ENCODE results near the gene MRPL55.

MRPL55 gene

DNA sequence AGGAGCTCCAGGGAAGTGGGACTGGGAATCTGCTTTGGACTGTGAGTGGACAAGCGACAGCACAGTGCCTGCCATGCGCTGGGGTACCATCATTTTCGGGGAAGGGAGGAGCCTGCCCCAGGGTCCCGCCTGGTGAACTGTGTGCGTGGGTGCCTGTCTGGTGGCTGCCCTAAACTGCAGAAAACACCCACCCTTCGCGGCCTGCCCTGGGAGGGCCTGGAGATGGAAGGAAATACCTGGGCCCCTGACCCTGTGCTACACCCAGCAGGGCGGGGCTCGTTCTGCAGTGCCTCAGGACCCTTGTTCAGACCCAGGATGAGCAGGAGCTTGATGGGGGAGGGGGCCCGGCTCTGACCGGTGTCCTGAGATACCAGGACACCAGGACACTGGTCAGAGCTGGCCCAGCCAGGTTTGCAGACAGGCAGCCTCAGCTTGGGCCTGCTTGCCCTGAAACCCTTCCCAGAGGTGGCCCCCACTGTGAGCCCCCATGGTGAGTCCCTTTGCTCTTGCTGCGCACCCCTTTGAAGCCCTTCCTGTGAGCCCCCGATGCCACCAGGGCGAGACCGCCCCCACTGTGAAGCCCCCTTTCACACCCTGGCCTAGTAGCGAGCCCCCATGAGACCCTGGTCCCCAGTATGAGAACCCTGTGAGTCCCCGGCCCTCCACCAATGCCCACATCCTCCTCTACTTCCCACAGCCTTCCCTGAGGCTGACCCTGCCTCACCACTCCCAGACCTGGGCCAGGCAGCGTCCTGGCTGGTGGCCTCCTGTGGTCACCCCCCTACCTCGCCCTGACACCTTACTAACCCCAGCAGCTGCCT lies 43.2 kb upstream of the MRPL55 start:
- DNase-seq (ENCODE audit: insufficient read length) (no peak), FAIRE-seq (no peak)
- TF ChIP-seq POLR2AphosphoS5 (IDR thresholded peaks at IDR 0.05; ENCODE audit: low read depth, low read length) (no peak), POLR2A (IDR thresholded peaks at IDR 0.05; ENCODE audit: low read depth, low read length) (no peak), TAF1 (IDR thresholded peaks at IDR 0.05; ENCODE audit: borderline replicate concordance, low read depth, low read length) (no peak)

DNA sequence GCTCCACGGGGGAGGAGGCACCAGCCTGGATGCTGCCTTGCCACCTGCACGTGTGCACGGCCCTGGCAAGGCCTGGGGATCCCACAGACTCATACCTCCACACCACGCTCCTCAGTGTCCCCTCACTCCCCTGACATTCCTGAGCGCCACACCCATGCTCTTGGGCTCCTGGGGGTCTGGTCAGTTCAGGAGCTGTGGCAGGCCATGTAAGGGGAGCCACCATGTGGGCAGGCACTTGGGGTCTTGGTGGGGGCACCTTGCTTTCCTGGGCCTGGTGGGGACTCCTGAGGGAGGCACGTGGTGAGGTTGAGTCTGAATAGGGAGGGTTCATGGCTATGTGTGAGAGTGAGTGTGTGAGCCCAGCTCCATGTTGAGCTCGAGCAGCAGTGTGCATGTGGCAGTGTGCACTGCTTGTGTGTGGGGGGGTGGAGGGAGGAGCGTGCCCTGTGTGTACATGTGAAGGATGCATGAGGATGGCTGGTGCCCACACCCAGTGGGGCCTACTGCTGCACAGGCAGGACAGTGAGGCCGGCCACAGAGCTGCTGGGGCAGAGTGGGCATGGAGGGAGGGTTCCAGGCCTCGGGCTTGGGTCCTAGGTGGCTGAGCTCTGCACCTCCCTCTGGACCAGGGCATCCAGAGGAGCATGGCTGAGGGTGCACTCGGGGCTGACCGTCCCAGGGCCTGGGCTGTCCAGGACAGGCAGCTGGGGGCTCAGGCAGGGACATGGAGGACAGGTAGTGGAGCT lies 42.3 kb upstream of the MRPL55 start:
- DNase-seq (ENCODE audit: insufficient read length): no peak
- FAIRE-seq: no peak
- no peak for TF ChIP-seq TAF1 (IDR thresholded peaks at IDR 0.05; ENCODE audit: borderline replicate concordance, low read depth, low read length)
- no peak for TF ChIP-seq POLR2AphosphoS5 (IDR thresholded peaks at IDR 0.05; ENCODE audit: low read depth, low read length)
- TF ChIP-seq POLR2A (IDR thresholded peaks at IDR 0.05; ENCODE audit: low read depth, low read length): no peak

DNA sequence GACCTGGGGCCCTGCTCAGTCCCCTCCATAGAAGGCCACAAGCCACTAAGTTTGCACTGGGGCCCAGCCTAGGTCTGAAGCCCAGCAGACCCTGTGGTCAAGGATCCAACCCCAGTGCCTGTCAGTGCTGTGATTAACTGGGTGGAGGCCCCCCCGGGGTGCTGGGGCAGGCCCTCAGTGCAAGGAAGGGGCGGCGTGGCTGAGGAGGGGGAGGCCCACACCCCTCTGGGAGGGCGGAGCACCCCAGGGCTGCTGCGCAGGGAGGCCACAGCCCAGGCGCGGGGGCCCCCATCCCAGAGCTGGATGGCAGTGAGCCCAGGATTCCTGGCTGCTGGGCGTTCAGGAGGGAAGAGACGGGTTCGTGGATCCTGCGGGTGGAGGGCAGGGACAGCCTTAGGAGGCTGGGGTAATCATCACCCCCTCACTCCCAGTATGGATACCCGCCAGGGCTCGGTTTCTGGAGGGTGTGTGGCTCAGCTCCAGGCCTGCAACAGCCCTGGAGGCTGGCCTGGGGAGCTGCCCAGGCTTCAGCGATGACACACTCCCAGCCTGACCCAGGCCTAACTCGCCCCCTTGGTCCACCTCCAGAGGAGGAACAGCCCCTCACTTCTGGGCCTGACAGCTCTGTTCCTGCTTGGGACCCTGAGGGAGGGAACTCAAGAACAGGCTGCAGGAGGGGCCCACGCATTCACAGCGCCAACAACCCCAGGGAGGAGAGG lies 41.5 kb upstream of the MRPL55 start:
- DNase-seq (ENCODE audit: insufficient read length): no peak

GRCh38 chr1:228150120-228150460 lies 41.0 kb upstream of the MRPL55 start:
- TF ChIP-seq POLR2AphosphoS5 (IDR thresholded peaks at IDR 0.05; ENCODE audit: low read depth, low read length) (no peak; the same call in 1 of the 2 replicates), TAF1 (IDR thresholded peaks at IDR 0.05; ENCODE audit: borderline replicate concordance, low read depth, low read length) (no peak), POLR2A (IDR thresholded peaks at IDR 0.05; ENCODE audit: low read depth, low read length) (no peak)
- DNase-seq (ENCODE audit: insufficient read length): no peak
- FAIRE-seq: no peak

More for the DNA sequence above, 41.5 kb upstream of the MRPL55 start:
- TF ChIP-seq POLR2A (IDR thresholded peaks at IDR 0.05; ENCODE audit: low read depth, low read length): no peak
- no peak for TF ChIP-seq POLR2AphosphoS5 (IDR thresholded peaks at IDR 0.05; ENCODE audit: low read depth, low read length)
- TF ChIP-seq TAF1 (IDR thresholded peaks at IDR 0.05; ENCODE audit: borderline replicate concordance, low read depth, low read length): no peak
- no peak for FAIRE-seq

- no peak for DNase-seq (ENCODE audit: insufficient read length)
- FAIRE-seq: no peak
Measured at GRCh38 chr1:228149406-228150119, 40.5 kb upstream of the MRPL55 start, which contains the start of gene GJC2. GJC2 (plus strand) TSS chr1:228149930; CDS start chr1:228157759, 7,829 bp downstream.

DNA sequence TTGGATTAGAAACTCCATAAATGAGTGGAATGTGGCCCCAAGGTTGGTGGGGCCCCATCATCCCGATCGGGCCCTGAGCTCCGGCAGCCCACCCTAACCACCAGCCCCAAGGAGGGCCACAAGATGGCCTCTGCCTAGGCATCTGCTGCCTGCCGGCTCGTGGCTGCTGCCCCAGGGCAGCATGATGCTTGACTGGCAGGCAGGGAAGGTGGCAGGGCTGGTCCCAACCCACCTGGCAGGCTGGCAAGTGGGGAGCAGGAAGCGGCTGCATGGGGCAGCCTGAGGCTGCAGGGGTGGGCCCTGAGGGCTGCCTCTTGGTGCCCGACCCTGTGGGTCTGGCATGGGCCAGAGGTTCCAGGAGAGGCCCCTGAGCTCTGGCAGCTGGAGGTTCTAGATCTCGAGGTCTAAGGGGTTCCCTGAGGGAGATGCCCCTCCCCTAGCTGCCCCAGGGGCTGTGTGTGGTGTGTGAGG lies 39.9 kb upstream of the MRPL55 start:
- TF ChIP-seq POLR2A (IDR thresholded peaks at IDR 0.05; ENCODE audit: low read depth, low read length) (no peak), POLR2AphosphoS5 (IDR thresholded peaks at IDR 0.05; ENCODE audit: low read depth, low read length) (no peak), TAF1 (IDR thresholded peaks at IDR 0.05; ENCODE audit: borderline replicate concordance, low read depth, low read length) (no peak)
- DNase-seq (ENCODE audit: insufficient read length): no peak
- FAIRE-seq: no peak

More at GRCh38 chr1:228149406-228150119, 40.5 kb upstream of the MRPL55 start, which contains the start of gene GJC2:
- TF ChIP-seq TAF1 (IDR thresholded peaks at IDR 0.05; ENCODE audit: borderline replicate concordance, low read depth, low read length) (no peak), POLR2A (IDR thresholded peaks at IDR 0.05; ENCODE audit: low read depth, low read length) (no peak; the same call in 1 of the 2 replicates)

- FAIRE-seq (no peak), DNase-seq (ENCODE audit: insufficient read length) (no peak)
- TF ChIP-seq POLR2AphosphoS5 (IDR thresholded peaks at IDR 0.05; ENCODE audit: low read depth, low read length): no peak
- no peak for TF ChIP-seq TAF1 (IDR thresholded peaks at IDR 0.05; ENCODE audit: borderline replicate concordance, low read depth, low read length)
- no peak for TF ChIP-seq POLR2A (IDR thresholded peaks at IDR 0.05; ENCODE audit: low read depth, low read length)
Measured at GRCh38 chr1:228148196-228148861, 39.2 kb upstream of the MRPL55 start.

DNA sequence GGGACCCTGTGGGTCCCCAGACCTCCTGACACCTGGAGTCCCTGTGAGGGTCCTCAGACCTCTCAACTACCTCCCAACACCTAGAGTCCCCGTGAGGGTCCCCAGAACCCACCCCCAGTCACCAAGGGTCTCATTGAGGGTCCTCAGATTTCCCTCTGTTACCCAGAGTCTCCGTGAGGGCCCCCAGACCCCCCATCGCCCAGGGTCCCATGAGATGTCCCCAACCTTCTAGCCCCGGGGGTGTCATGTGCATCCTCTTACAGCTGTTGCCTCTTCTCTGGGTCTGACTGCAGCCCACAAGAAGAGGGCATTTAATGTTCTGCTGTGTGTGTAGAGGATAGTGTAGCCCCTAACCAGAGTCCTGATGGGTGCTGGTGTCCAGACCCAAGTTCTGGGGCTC lies 38.7 kb upstream of the MRPL55 start:
- no peak for DNase-seq (ENCODE audit: insufficient read length)
- no peak for TF ChIP-seq POLR2A (IDR thresholded peaks at IDR 0.05; ENCODE audit: low read depth, low read length)
- TF ChIP-seq POLR2AphosphoS5 (IDR thresholded peaks at IDR 0.05; ENCODE audit: low read depth, low read length): no peak
- TF ChIP-seq TAF1 (IDR thresholded peaks at IDR 0.05; ENCODE audit: borderline replicate concordance, low read depth, low read length): no peak
- FAIRE-seq: no peak

DNA sequence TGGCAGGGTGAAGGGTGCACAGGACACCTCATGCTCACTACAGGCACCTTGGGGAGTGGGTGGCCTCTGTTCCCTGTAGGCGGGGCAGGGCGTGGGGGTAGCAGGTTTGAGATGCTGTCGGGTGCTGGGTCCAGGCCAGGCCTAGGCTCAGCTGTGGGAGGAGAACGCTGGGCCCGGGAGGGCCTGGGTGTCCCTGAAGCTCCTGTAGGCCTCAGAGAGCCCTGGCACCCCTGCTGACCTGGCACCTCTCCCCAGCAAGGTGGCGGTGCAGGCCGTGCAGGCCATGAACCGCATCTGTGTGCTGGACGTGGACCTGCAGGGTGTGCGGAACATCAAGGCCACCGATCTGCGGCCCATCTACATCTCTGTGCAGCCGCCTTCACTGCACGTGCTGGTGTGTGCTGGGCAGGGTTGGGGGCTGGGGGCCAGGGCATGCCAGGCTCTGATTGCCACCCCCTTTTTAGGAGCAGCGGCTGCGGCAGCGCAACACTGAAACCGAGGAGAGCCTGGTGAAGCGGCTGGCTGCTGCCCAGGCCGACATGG lies 38.1 kb upstream of the MRPL55 start:
- TF ChIP-seq TAF1 (IDR thresholded peaks at IDR 0.05; ENCODE audit: borderline replicate concordance, low read depth, low read length) (no peak), POLR2AphosphoS5 (IDR thresholded peaks at IDR 0.05; ENCODE audit: low read depth, low read length) (no peak), POLR2A (IDR thresholded peaks at IDR 0.05; ENCODE audit: low read depth, low read length) (no peak)
- no peak for DNase-seq (ENCODE audit: insufficient read length)
- no peak for FAIRE-seq
